Upper lobe of right lung (tissue), 1 donor: ENCODE results near the gene HCFC1R1. TPM values are rescaled to one million over a fixed set of nuclear protein-coding genes. Genes with fewer than 3 reads are reported as not detected.

Source experiments
- ATAC-seq: fragments of 200-7000 bp; cut with Tn5 transposase; one replicate; pipeline ENCODE4 v1.9.1; 2020; ENCODE audit warnings: mild to moderate bottlenecking, moderate library complexity
- DNase-seq: peaks from one replicate; pipeline ENCODE4 v3.0.0-alpha.2; 2020
- H3K27ac ChIP-seq: fragments of 200-600 bp; one replicate; pipeline ENCODE4 v1.8.0; 2022
- H3K27me3 ChIP-seq: fragments of 200-600 bp; one replicate; pipeline ENCODE4 v1.8.0; 2022; ENCODE audit warnings: mild to moderate bottlenecking
- H3K36me3 ChIP-seq: fragments of 200-600 bp; one replicate; pipeline ENCODE4 v1.8.0; 2022
- H3K4me1 ChIP-seq: fragments of 200-600 bp; one replicate; pipeline ENCODE4 v1.8.0; 2022
- H3K4me3 ChIP-seq: fragments of 200-600 bp; one replicate; pipeline ENCODE4 v1.8.0; 2022; ENCODE audit warnings: mild to moderate bottlenecking
- H3K9me3 ChIP-seq: fragments of 200-600 bp; one replicate; pipeline ENCODE4 v1.8.0; 2022
- CTCF ChIP-seq: fragments of 200-600 bp; IDR thresholded peaks from one replicate; pipeline ENCODE4 v1.8.0; 2022; ENCODE audit warnings: antibody characterized with exemption
- intact Hi-C: fragments of 100-400 bp; cut with DNase I; formaldehyde crosslinking; loops from one replicate; pipeline ENCODE4 v1.11.0; 2022
- total RNA-seq: library from RNA; stranded (reverse); fragmentation: NEBNext Ultra II Directional; extraction: Animal tissue kit (Norgen Biotek cat#: 25700); gene quantifications from one replicate; pipeline ENCODE4 v1.2.1, GENCODE V29; 2021
- donor health status: DM: no; HTN: yes; CAD: no; lungs with severe emphysema.

HCFC1R1 gene
- total RNA-seq, 1 donor from 2014 or later, result 55.7 TPM

GRCh38 chr16:3046641-3047386 is 23.1 kb upstream of the HCFC1R1 start:
- peak overlapping the region; percentile 53 for H3K4me3 ChIP-seq
- no peaks in the 10 kb centered on the region for H3K36me3 ChIP-seq
- H3K4me1 ChIP-seq, result peaks cover 12% of the 10 kb centered on the region
- ATAC-seq (peak; percentile 13), DNase-seq (no peak)
- intact Hi-C loops, result no loop called here
- no peak for TF ChIP-seq CTCF
- no peaks in the 10 kb centered on the region for H3K9me3 ChIP-seq
- peaks cover 70% of the 10 kb centered on the region for H3K27me3 ChIP-seq
- no peak overlapping the region for H3K27ac ChIP-seq

DNA sequence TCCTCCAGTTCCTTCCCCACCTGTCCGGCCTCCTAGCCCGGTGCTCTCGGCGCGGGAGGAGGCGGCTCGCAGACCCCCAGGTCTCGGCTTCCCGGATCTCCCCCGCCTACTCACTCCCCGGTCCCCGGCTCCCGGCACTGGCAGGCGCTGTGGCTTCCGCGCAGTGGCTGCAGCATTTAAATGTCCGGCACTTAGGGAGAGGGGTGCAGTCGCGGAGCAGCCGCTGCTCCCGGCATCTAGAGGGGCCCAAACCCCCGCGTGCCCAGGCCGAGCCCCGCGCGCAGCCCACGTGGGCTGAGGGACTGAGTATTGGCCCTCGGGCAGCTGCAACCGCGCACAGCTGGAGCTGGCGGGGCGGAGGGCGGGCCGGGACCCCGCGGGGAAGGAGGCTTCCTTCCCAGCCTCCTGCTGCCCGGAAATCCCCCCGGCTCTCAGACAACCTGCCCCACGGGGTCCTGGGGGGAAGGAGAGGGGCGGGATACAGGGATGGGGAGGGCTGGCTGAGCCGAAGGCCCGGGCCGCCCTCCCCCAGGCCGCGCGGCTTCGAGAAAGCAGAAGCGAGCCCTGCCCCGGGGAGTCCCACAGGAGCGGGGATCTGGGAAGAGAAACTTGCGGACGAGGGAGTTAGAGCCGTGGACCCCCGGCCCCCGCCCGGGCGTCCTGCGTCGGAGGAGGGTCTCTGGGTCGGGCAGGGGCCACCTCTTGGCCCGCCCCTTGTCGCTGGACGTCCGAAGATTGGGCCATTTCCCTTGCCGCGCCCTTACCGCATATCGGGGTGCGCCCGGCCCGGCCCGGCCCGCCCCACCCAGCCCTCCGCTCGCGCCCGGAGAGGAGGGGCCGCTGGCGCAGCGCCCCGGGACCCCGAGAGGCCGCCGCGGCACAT is 22.3 kb upstream of the HCFC1R1 start, which contains the start of gene MMP25:
Gene MMP25 (plus strand): TSS at position 804 of the 883 bp plus-strand sequence. CDS start 357 bp downstream, outside the sequence.
- peak within 1 kb of the TSS; percentile 53 for H3K4me3 ChIP-seq

DNA sequence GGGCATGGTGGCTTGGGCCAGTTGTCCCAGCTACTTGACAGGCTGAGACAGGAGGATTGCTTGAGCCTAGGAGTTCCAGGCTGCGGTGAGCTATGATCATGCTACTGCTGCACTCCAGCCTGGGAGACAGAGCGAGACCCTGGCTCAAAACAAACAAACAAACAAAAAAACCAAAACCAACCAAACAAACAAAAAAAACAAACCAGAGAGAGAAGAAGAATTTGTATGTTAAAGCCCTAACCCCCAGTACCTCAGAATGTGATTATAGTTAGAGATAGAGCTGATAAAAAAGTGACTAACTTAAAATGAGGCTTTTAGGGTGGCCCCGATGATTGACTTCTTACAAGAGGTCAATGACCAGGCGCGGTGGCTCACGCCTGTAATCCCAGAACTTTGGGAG is 21.0 kb upstream of the HCFC1R1 start:
- ATAC-seq (no peak), DNase-seq (no peak)
- H3K4me1 ChIP-seq, result peaks cover 12% of the 10 kb centered on the region
- TF ChIP-seq CTCF, result no peak
- H3K27me3 ChIP-seq, result peaks cover 76% of the 10 kb centered on the region
- H3K27ac ChIP-seq, result no peak overlapping the region
- no peaks in the 10 kb centered on the region for H3K9me3 ChIP-seq
- H3K4me3 ChIP-seq, result no peak overlapping the region
- no peaks in the 10 kb centered on the region for H3K36me3 ChIP-seq
- intact Hi-C loops, result no loop called here

More for the DNA sequence above, 22.3 kb upstream of the HCFC1R1 start, which contains the start of gene MMP25:
- TF ChIP-seq CTCF, result no peak
- no peaks in the 10 kb centered on the region for H3K36me3 ChIP-seq
- peak within 1 kb of the TSS; percentile 42 for H3K27ac ChIP-seq
- H3K9me3 ChIP-seq, result no peaks in the 10 kb centered on the region
- H3K4me1 ChIP-seq, result peaks cover 12% of the 10 kb centered on the region
- intact Hi-C loops, result no loop called here
- ATAC-seq (peak; percentile 68), DNase-seq (peak; percentile 75)
- H3K27me3 ChIP-seq, result peaks cover 78% of the 10 kb centered on the region

DNA sequence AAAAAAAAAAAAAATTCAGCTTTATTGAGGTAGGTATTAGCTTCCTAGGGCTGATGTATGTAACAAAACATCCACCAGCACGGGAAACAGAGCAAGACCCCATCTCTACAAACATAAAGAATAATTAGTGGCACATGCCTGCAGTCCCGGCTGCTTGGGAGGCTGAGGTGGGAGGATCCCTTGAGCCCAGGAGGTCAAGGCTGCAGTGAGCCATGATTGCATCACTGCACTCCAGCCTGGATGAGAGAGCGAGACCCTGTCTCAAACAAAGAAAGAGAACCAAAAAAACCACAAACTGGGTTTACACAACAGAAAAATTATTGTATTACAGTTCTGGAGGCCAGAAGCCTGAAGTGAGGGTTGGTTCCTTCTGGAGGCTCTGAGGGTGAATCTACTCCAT is 18.6 kb upstream of the HCFC1R1 start:
- DNase-seq, result no peak
- no peak for TF ChIP-seq CTCF
- ATAC-seq, result no peak
- Histone ChIP-seq H3K27me3 (peaks cover 77% of the 10 kb centered on the region), H3K36me3 (no peaks in the 10 kb centered on the region), H3K27ac (no peak overlapping the region), H3K4me3 (no peak overlapping the region), H3K4me1 (peaks cover 12% of the 10 kb centered on the region), H3K9me3 (no peaks in the 10 kb centered on the region)
- intact Hi-C loops, result no loop called here

DNA sequence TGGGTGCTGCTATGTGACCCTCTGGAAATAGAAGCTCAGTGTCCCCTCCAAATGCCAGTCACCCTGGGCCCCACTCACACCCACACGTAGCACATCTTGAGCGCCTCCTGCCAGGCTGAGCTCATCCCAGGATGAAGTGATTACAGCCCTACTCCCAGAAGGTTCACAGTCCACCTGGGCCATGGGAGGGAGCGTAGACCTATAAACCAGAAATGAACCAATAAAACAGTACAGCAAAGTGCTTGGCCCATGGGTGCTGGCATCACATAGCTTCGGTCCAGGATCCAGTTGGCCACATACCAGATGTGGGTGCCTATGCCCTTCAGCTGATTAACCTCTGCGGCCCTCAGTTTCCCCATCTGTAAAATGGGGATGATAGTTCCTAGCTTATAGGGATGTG is 15.2 kb upstream of the HCFC1R1 start:
- no peak for ATAC-seq
- H3K27ac ChIP-seq, result no peak overlapping the region

More for the DNA sequence above, 15.2 kb upstream of the HCFC1R1 start:
- no peak for DNase-seq
- intact Hi-C loops, result no loop called here
- Histone ChIP-seq H3K9me3 (no peaks in the 10 kb centered on the region), H3K36me3 (no peaks in the 10 kb centered on the region), H3K27me3 (peaks cover 69% of the 10 kb centered on the region), H3K4me3 (no peak overlapping the region), H3K4me1 (no peaks in the 10 kb centered on the region)
- no peak for TF ChIP-seq CTCF
